Type B pancreatic cell (in vitro differentiated cells): ENCODE data around the gene CD2. TPM values are rescaled to one million over a fixed set of nuclear protein-coding genes. Genes with fewer than 3 reads are reported as not detected.
"Not testable (repeated sequence)": the region's sequence is repeated elsewhere in the genome, so short reads cannot be mapped to it uniquely, and the experiment has no call there.

Experiments
- DNase-seq: peaks from one replicate; pipeline ENCODE4 v3.0.0; 2021; ENCODE audit warnings: mixed read lengths; ENCODE audit not compliant: unreplicated experiment; ENCODE audit errors: extremely low spot score
- H3K27ac Mint-ChIP-seq: 2 replicates; pipeline ENCODE4 v1.8.0; 2021; ENCODE audit warnings: mild to moderate bottlenecking, mixed read lengths
- H3K27me3 Mint-ChIP-seq: 2 replicates; pipeline ENCODE4 v1.8.0; 2021; ENCODE audit warnings: mixed read lengths
- H3K36me3 Mint-ChIP-seq: 2 replicates; pipeline ENCODE4 v1.8.0; 2021; ENCODE audit warnings: mixed read lengths
- H3K4me1 Mint-ChIP-seq: one replicate; pipeline ENCODE4 v1.8.0; 2021; ENCODE audit warnings: mixed read lengths; ENCODE audit not compliant: unreplicated experiment
- H3K4me3 Mint-ChIP-seq: 2 replicates; pipeline ENCODE4 v1.8.0; 2021; ENCODE audit warnings: mild to moderate bottlenecking, mixed read lengths
- H3K9me3 Mint-ChIP-seq: 2 replicates; pipeline ENCODE4 v1.8.0; 2021; ENCODE audit warnings: mixed read lengths
- CTCF ChIP-seq: fragments of 200-600 bp; sonication (generic); conservative IDR thresholded peaks from 2 replicates; pipeline ENCODE4 v1.5.0; 2021; ENCODE audit warnings: antibody characterized with exemption, mild to moderate bottlenecking
- total RNA-seq: library from RNA; stranded (reverse); gene quantifications from 2 replicates; pipeline ENCODE4 v1.2.1, GENCODE V29; 2021; ENCODE audit warnings: low replicate concordance

Gene CD2
- total RNA-seq, 1 donor from 2014 or later: not detected

DNA sequence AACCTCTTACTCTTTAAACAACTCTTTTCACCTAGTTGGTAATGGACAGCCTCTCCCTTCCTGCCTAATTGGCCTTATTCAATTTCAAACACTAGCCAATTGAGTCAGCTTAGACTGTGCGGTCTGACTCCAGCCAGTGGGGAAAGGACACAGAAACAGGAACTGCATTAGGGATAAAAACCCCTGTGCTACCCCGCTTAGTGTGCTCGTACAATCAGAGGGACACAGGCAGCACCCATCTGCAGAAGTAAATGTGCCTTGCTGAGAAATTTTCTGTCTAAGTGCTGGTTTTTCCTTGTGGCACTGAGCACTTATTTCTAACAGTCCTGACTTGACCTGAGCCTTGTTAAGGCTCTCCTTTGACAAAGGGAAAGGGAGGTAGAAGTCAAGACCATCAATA, 6.0 kb upstream of the CD2 start:
- no peak for DNase-seq
- Mint-ChIP-seq H3K36me3 (no peaks in the 10 kb centered on the region), H3K4me1 (no peaks in the 10 kb centered on the region), H3K4me3 (no peak overlapping the region), H3K9me3 (peaks cover 31% of the 10 kb centered on the region), H3K27ac (no peak overlapping the region), H3K27me3 (no peaks in the 10 kb centered on the region)
- TF ChIP-seq CTCF: no peak

GRCh38 chr1:116751146-116751545, 3.1 kb upstream of the CD2 start:
- H3K9me3 Mint-ChIP-seq: peaks cover 22% of the 10 kb centered on the region
- H3K4me1 Mint-ChIP-seq: no peaks in the 10 kb centered on the region
- no peak for TF ChIP-seq CTCF
- no peak overlapping the region for H3K27ac Mint-ChIP-seq
- H3K27me3 Mint-ChIP-seq: no peaks in the 10 kb centered on the region
- DNase-seq: no peak
- H3K36me3 Mint-ChIP-seq: no peaks in the 10 kb centered on the region
- no peak overlapping the region for H3K4me3 Mint-ChIP-seq

DNA sequence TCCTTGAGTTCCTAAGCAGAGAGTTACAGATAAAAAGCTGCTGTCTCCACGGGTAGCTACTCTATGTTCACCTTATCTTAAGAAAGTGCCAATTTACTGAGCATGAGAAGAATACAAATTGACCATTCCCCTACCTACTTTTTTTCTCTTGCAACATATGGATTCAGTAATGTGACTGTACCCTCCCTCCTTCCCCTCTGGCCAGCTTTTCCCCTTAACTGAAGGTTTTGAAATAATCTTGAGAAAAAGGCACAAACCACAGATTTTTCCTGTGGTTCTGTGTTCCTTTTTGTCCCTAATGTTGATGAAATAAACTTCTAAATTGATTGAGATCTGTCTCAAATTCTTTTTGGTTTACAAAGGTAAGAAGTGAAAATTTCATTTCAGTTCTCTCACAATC, 2.6 kb upstream of the CD2 start:
- H3K27ac Mint-ChIP-seq: no peak overlapping the region
- H3K4me1 Mint-ChIP-seq: no peaks in the 10 kb centered on the region
- no peak for DNase-seq
- H3K4me3 Mint-ChIP-seq: no peak overlapping the region
- no peaks in the 10 kb centered on the region for H3K36me3 Mint-ChIP-seq
- H3K27me3 Mint-ChIP-seq: no peaks in the 10 kb centered on the region
- peaks cover 17% of the 10 kb centered on the region for H3K9me3 Mint-ChIP-seq
- no peak for TF ChIP-seq CTCF

- Mint-ChIP-seq H3K27me3 (no peaks in the 10 kb centered on the region), H3K27ac (no peak overlapping the region), H3K9me3 (peaks cover 7% of the 10 kb centered on the region), H3K4me3 (no peak overlapping the region), H3K36me3 (no peaks in the 10 kb centered on the region), H3K4me1 (no peaks in the 10 kb centered on the region)
- no peak for TF ChIP-seq CTCF
- no peak for DNase-seq
Observed at GRCh38 chr1:116753312-116753711, 918 bp upstream of the CD2 start.

DNA sequence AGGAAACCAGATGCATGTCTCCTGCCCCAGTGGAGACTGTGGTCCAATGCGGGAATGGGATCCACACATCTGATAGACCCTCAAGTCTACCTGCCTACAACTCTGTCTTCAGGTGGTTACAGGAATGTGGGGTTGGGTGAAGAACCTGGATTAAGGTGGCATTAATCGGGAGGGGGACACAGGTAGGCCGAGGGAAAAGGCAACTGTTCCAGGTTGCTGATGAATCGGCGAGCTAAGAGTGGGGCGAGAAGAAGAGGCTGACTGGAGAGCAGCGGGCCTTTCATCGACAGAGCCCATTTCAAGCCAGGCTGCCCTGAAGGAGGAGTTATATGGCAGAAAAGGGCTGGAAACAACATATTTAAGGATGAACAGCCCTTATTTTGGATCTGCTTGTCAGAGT, 836 bp downstream of the CD2 start:
- Mint-ChIP-seq H3K4me1 (no peaks in the 10 kb centered on the region), H3K27me3 (no peaks in the 10 kb centered on the region), H3K4me3 (no peak overlapping the region), H3K27ac (no peak overlapping the region), H3K9me3 (no peaks in the 10 kb centered on the region), H3K36me3 (no peaks in the 10 kb centered on the region)
- no peak for TF ChIP-seq CTCF
- DNase-seq: no peak

- Mint-ChIP-seq H3K4me3 (no peak overlapping the region), H3K36me3 (no peaks in the 10 kb centered on the region), H3K27me3 (no peaks in the 10 kb centered on the region), H3K9me3 (no peaks in the 10 kb centered on the region), H3K27ac (no peak overlapping the region), H3K4me1 (no peaks in the 10 kb centered on the region)
- no peak for DNase-seq
- no peak for TF ChIP-seq CTCF
Observed at GRCh38 chr1:116755681-116756080, 1.5 kb downstream of the CD2 start.

- H3K9me3 Mint-ChIP-seq, DNase-seq, H3K36me3 Mint-ChIP-seq, H3K27me3 Mint-ChIP-seq, H3K27ac Mint-ChIP-seq, H3K4me3 Mint-ChIP-seq, H3K4me1 Mint-ChIP-seq: not testable (repeated sequence)
Observed at GRCh38 chr1:116756092-116756491, 1.9 kb downstream of the CD2 start.

GRCh38 chr1:116758456-116758815, 4.2 kb downstream of the CD2 start:
- peaks cover 10% of the 10 kb centered on the region for H3K4me1 Mint-ChIP-seq
- not testable (repeated sequence) for H3K4me3 Mint-ChIP-seq, DNase-seq, H3K27ac Mint-ChIP-seq, H3K36me3 Mint-ChIP-seq, H3K27me3 Mint-ChIP-seq, H3K9me3 Mint-ChIP-seq
